Activated CD4-positive, alpha-beta T cell treated with anti-CD3 and anti-CD28 coated beads, Interleukin-2, amount 50 U/mL, for 4 hours (primary cell): ENCODE data around the gene TYMP.

Source experiments
- DNase-seq, 2 experiments: peaks; one replicate each; pipeline ENCODE4 v3.0.0-alpha.2; 2020

Gene TYMP, protein sequence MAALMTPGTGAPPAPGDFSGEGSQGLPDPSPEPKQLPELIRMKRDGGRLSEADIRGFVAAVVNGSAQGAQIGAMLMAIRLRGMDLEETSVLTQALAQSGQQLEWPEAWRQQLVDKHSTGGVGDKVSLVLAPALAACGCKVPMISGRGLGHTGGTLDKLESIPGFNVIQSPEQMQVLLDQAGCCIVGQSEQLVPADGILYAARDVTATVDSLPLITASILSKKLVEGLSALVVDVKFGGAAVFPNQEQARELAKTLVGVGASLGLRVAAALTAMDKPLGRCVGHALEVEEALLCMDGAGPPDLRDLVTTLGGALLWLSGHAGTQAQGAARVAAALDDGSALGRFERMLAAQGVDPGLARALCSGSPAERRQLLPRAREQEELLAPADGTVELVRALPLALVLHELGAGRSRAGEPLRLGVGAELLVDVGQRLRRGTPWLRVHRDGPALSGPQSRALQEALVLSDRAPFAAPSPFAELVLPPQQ

GRCh38 chr22:50529897-50530579 is at the start of gene TYMP:
Gene TYMP (minus strand): TSS chr22:50530012. CDS start chr22:50529709, 303 bp downstream.
- DNase-seq = peak; percentile 54 to 61

- no peak for DNase-seq
These were observed 49.0 kb upstream of the TYMP start for GRCh38 chr22:50578776-50579310.

DNA sequence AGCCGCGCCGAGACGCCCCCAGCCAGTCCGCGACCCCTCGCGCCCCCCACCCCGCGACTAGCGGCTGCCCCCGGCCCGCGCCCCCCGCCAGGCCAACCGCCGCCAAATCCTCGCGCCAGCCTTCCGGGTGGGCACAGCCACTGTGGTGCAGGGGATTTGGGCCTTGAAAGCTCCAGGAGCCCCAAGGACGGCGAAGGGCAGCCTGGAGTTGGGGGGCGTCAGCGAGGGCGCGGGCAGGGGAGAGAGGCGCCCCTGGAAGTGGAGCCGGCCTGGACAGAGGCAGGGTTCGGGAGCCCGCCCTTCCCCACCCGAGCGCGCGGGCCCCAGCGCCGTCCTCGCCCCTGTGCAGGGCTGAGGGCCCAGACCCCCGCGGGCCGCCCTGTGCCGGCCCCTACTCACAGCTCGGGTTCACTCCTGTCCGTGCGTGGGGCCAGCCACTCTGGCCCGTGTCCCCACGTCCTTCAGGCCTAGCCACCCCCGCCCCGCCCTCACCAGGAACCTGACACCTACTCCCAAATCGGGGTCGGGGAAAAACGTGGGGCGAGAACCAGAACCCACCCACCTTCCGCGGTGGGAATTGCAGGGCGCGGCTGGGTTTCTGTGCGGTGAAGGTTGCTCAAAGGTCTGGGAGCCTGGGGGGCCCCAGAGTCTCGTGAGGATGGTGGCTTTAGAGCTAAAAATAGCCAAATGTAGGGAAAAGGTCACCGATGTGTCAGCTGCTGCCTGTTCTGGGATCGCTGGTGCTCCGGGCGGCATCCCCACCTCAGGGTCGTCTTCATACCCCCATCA is 48.4 kb upstream of the TYMP start, which contains the start of gene CPT1B:
CPT1B (minus strand) TSS at position 441 of the 789 bp plus-strand sequence. CDS start 512 bp downstream, outside the sequence.
- no peak for DNase-seq

- no peak for DNase-seq
These were observed 47.8 kb upstream of the TYMP start for GRCh38 chr22:50577697-50577986.

DNA sequence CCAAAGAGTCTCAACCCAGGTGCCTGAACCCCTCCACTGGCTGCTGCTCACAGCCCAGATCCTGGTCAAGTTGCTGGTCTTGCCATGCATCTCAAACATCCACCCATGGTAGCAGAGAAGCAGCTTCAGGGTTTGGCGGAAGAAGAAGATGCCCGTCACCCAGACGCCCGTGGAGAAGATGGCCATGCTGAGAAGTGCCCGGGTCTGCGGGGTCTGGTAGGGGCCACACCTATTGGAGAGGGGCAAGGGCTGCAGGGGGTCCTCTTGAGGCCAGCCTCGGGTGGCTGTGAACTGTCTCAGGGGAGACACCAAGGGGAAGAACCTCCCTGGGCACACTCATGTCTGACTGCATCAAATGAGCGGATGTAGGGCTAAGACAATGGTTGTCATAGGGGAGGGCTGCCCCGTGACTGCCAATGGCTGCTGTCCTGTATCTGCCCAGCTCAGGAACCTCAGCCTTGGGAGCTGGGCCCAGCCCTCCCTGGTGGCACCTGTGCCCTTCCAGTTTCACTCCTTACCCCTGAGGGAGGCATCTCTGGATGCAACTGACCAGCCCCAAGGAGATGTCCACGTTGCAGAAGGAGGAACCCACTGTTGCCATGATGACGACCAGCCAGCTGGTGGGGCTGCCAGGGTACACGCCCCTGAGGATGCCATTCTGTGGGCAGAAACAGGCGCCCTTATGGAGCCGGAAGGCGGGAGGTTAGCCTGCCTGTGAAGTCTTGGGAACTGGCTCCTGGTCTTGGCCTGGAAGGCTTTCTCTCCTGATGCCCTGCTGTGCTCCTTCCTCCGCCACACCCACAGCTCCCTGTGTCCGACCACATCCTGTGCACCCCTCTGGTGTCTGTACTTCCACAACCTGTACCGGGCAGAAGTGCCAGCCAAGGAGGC is 47.2 kb upstream of the TYMP start:
- no peak for DNase-seq

DNA sequence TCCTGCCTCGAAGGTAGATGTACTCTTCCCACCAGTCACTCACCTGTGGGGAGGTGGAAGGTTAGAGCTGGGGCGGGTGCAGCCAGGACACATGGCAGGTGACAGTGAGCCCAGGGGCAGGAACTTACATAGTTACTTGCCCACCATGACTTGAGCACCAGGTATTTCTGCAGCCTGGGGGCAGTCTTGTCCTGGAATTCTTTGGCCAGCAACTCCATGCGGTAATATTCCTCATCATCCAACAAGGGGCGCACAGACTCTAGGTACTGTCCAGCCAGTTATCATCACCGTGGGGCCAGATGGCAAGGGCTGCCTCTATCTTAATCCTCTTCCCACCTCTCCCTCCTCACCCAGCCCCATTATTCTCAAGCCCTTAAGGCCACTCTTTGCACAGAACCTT is 46.3 kb upstream of the TYMP start:
- no peak for DNase-seq

- DNase-seq = no peak
These were observed 45.7 kb upstream of the TYMP start for GRCh38 chr22:50575426-50575941.

GRCh38 chr22:50574383-50574755 is 44.6 kb upstream of the TYMP start:
- DNase-seq = no peak

DNA sequence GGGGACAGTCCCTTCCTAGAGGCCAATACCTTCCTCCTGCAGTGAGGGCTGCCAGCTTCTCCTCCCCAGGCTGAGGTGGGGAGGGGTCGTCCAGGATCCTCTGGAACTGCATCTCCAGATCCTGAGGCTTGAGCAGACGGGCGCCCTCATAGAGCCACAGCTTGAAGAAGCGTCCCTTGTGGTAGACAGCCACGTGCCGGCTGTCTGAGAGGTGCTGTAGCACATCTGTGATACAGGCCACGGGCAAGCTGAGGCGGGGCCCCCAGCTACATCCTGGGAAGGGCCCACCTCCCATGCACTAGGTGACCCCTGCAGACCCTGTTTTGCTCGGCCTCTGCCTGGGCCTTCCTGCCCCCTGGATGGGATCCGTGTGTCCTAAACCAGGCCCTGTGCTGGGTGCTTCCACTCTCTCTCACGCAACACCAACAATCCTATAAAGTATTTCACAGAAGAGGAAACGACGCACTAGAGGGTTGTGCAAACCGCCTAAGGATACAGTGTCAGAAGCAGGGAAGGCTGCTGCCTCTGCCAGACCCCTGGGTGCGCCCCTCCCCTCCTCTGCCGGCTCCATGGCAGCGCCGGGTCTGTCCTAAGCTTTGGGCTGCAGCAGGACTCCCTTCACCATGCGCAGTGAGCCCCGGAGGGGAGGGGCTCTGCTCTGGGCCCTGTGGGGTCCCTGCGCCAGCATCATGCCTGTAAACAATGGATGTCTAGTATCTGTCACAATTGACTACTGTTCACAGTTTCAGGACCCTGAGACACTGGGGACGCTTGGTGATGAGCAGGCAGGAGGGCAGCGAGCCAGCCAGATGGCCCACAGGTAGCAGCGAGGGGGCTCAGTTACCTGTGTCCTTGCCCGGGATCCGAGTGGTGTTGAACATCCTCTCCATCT is 43.9 kb upstream of the TYMP start:
- no peak for DNase-seq

DNA sequence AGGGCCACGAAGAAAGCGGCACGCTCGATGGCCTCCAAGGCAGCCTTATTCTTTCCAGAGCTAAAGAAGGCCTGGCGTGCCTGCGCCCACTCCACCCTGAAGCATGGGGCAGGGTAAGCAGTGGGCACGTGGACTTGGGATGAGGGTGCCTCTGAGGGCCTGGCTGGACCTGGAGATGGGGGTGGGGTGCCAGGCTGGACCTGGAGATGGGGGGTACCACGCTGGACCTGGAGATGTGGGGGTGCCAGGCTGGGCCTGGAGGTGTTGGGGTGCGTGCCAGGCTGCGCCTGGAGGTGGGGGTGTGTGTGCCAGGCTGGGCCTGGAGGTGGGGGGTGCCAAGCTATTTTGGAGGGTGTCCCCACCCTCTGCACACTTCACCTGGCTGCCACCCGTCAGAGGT is 43.2 kb upstream of the TYMP start:
- DNase-seq = no peak

DNA sequence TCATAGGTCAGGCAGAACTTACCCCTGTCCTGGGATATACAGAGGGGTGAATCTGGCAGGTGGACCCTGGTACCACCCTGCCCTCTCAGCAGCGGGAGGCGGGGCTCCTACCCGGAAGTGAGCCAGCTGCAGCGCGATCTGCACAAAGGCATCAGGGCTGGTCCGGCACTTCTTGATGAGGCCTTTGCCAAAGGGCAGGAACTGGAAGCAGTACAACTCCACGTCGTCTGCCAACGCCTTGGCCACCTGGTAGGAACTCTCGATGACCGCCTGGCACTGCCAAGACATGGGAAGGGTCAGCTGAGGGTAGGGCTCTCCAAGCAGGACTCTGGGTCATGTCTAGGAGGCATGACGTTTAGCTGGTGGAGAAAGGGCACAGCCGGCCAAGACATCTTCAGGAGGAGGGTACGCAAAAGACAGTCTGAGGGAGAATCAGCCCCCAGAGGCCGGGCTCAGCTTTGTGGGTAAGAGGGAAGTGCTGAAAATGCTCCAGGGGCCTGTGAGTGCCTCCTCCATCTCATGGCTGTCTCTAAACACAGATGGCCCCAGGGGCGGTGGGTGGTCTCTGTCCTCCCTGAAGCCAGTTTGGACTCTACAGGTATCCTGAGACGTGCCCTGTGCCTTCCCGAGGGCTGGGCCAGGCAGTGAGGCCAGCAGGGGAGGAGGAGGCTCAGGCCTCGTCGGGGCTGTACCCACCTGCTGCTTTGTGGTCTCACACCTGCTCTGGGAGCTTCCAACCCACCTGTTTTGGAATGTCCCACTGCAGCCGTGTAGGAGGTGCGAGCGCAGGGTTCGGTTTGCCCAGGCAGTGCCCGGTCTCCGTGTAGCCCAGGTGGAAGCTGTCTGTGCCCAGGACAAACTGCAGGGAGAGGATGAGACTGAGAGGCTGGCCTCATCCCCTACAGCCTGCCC is 41.7 kb upstream of the TYMP start:
- no peak for DNase-seq

DNA sequence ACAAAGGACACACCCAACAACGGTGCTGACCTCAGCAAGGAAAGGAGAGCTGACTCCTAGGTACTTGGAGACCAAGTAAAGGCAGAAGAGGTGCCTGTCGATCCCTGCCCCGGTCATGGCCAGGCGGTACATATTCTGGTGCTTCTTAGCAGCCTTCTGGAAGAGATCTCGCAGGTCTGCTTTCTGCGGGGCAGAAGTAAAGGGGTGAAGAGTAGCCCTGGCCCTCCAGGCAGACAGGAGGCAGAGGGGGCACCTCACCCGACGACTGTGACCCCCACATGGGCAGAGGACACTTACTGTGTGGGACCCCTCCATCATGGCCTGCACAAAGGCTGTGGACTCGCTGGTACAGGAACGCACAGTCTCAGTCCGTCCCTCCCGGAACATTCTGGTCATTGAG is 41.0 kb upstream of the TYMP start:
- no peak for DNase-seq

GRCh38 chr22:50569896-50570535 is 40.2 kb upstream of the TYMP start:
- no peak for DNase-seq

DNA sequence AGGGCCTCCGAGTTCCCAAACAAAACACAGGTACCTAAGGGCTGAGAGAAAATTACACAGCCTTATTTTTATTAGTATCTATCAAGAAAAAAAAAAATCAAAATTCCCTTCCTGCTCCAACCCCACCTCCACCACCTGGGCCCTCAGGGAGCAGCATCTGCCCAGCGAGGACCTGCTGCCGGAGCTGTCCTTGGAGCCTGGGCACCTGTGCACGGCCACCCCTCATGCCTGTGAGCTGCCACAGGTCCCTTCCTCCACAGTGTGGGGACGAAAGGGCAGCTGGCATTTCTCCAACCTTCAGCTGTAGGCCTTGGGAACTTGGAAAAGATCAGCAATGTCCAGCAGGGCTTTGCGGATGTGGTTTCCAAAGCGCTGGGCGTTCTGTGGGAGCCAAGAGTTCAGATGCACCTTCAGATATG is 39.2 kb upstream of the TYMP start:
- no peak for DNase-seq

GRCh38 chr22:50568626-50569025 is 38.8 kb upstream of the TYMP start:
- no peak for DNase-seq

- DNase-seq = no peak
These were observed 38.0 kb upstream of the TYMP start for GRCh38 chr22:50567721-50568252.

DNA sequence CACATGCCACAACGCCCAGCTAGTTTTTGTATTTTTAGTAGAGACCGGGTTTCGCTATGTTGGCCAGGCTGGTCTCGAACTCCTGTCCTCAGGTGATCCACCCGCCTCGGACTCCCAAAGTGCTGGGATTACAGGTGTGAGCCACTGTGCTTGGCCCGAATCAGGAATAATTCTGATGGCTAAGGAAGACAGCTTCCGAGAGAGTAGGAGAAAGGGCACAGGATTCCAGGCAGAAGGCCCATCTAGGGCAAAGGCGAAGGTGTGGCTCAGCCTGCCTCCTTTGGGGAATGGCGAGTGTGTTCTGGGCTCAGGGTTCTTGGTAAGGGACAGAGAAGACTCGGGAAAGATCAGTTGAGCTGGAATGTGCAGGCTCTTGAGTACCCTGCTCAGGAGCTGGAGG is 34.5 kb upstream of the TYMP start:
- DNase-seq = no peak

DNA sequence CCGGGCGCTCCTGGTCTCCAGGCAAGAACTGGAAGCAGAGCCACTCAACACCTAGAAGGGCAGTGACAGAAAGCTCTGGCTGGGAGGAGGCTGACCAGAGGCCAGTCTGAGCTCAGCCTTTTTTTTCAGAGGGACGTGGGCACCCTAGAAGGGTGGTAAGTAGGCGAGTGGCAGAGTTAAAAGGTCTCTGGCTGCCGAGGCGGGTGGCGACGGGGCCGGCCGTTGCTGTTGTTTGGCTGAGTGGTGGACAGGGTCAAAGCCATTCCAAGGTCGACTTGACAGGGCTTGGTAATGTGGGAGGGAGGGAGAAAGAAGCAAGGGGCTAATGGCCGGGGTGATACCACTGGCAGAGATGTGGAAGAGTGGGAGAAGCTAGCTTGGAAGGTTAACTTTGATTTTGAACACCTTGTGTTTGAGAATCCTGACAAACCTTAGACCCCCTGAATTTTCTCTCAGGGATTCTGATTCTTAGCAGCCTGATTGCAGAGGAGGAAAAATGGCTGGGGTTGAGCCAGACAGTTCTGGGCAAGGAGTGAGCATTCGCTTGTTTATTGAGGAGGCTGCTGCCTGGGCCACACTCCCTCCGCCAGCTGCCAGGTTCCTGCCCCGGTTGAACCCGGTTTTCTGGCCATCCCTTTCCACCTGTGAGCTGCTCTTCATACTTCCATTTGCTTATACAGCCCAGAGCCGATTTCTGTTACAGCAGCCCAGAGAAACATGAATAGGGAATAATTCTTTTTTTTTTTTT is 33.8 kb upstream of the TYMP start:
- DNase-seq = no peak
